Astrocyte (in vitro differentiated cells and primary cell): ENCODE measurements around the gene CD160.

Experiments used
- CTCF ChIP-seq: IDR thresholded peaks from 2 replicates; pipeline ENCODE4 v1.5.1; 2011; ENCODE audit warnings: low read depth, mild to moderate bottlenecking, inconsistent platforms, low read length, moderate library complexity; ENCODE audit not compliant: insufficient read depth
- EZH2 ChIP-seq: IDR thresholded peaks from 2 replicates; pipeline ENCODE4 v1.6.1; 2012; ENCODE audit warnings: mild to moderate bottlenecking, low read length, inconsistent platforms; ENCODE audit not compliant: insufficient read depth

GRCh38 chr1:145788580-145788979 lies 69.3 kb downstream of the CD160 start:
- TF ChIP-seq CTCF (no peak), EZH2 (no peak)
